NK-92 treated with Interleukin-12 subunit alpha and Interleukin-12 subunit beta, amount 100 ng/mL, for 24 hours (cell line): Measurements from ENCODE around the gene SLC30A3.
"Not testable (repeated sequence)": the region's sequence is repeated elsewhere in the genome, so short reads cannot be mapped to it uniquely, and the experiment has no call there.

Experiments used
- DNase-seq: peaks from one replicate; lab custom pipeline; 2025; lab: John Stamatoyannopoulos, UW

The SLC30A3 gene

GRCh38 chr2:27284996-27285395 is 22.1 kb upstream of the SLC30A3 start:
- DNase-seq: no peak

- DNase-seq: no peak
These were observed 20.0 kb upstream of the SLC30A3 start for GRCh38 chr2:27282892-27283291.

- no peak for DNase-seq
These were observed 19.2 kb upstream of the SLC30A3 start, which contains the start of gene TRIM54 for GRCh38 chr2:27281855-27282559. TRIM54 (plus strand) TSS chr2:27282429; CDS start chr2:27282732, 303 bp downstream.

- no peak for DNase-seq
These were observed 18.6 kb upstream of the SLC30A3 start for GRCh38 chr2:27281442-27281841.

- DNase-seq: no peak
These were observed 18.0 kb upstream of the SLC30A3 start for GRCh38 chr2:27280826-27281225.

GRCh38 chr2:27278010-27278409 is 15.2 kb upstream of the SLC30A3 start:
- no peak for DNase-seq

GRCh38 chr2:27275211-27276150 is 12.6 kb upstream of the SLC30A3 start, which contains the start of gene DNAJC5G:
DNAJC5G (plus strand) TSS chr2:27275433; CDS start chr2:27276729, 1,296 bp downstream.
- DNase-seq: no peak

GRCh38 chr2:27272537-27273522 is 10.0 kb upstream of the SLC30A3 start:
- not testable (repeated sequence) for DNase-seq

- DNase-seq: no peak
These were observed 8.9 kb upstream of the SLC30A3 start for GRCh38 chr2:27271631-27272340.

- DNase-seq: no peak
These were observed 7.8 kb upstream of the SLC30A3 start for GRCh38 chr2:27270670-27271069.

- no peak for DNase-seq
These were observed 7.3 kb upstream of the SLC30A3 start for GRCh38 chr2:27270131-27270530.

GRCh38 chr2:27268296-27268695 is 5.4 kb upstream of the SLC30A3 start:
- DNase-seq: not testable (repeated sequence)

- no peak for DNase-seq
These were observed 2.7 kb upstream of the SLC30A3 start for GRCh38 chr2:27265536-27265870.

GRCh38 chr2:27264753-27265535 is 2.1 kb upstream of the SLC30A3 start:
- no peak for DNase-seq

- DNase-seq: no peak
These were observed 1.5 kb upstream of the SLC30A3 start for GRCh38 chr2:27264253-27264752.

GRCh38 chr2:27263287-27264252 is 723 bp upstream of the SLC30A3 start:
- no peak for DNase-seq

GRCh38 chr2:27261926-27262298 is 935 bp downstream of the SLC30A3 start:
- no peak for DNase-seq

- DNase-seq: no peak
These were observed 1.5 kb downstream of the SLC30A3 start for GRCh38 chr2:27261241-27261925.
